ENCODE measurements around the gene AZGP1. TPM values are rescaled to one million over a fixed set of nuclear protein-coding genes. Genes with fewer than 3 reads are reported as not detected.
"Not testable (repeated sequence)": the region's sequence is repeated elsewhere in the genome, so short reads cannot be mapped to it uniquely, and the experiment has no call there.

Gene AZGP1
- total and polyA plus RNA-seq, 2 experiments from 2014 or later, result not detected

- H3K4me1 ChIP-seq (ENCODE audit: low read depth), result no peaks in the 10 kb centered on the region
- H3K27ac ChIP-seq, result no peak overlapping the region
- H3K27me3 ChIP-seq, result peaks cover 3% of the 10 kb centered on the region
- no peaks in the 10 kb centered on the region for H3K9me3 ChIP-seq (ENCODE audit: low read depth)
- no peak overlapping the region for H3K4me3 ChIP-seq
- H3K36me3 ChIP-seq, result no peaks in the 10 kb centered on the region
- no peak for TF ChIP-seq CTCF (IDR thresholded peaks at IDR 0.05; ENCODE audit: low read depth, low read length)
- no peak for DNase-seq (ENCODE audit: low read depth in 1 of 2, low spot score in 1 of 2)
Observed at GRCh38 chr7:99984593-99984992, 8.8 kb upstream of the AZGP1 start.

GRCh38 chr7:99981066-99981465, 5.2 kb upstream of the AZGP1 start:
- H3K36me3 ChIP-seq; H3K9me3 ChIP-seq (ENCODE audit: low read depth); H3K4me1 ChIP-seq (ENCODE audit: low read depth); DNase-seq (ENCODE audit: low read depth in 1 of 2, low spot score in 1 of 2); H3K27me3 ChIP-seq; H3K27ac ChIP-seq; H3K4me3 ChIP-seq: not testable (repeated sequence)

DNA sequence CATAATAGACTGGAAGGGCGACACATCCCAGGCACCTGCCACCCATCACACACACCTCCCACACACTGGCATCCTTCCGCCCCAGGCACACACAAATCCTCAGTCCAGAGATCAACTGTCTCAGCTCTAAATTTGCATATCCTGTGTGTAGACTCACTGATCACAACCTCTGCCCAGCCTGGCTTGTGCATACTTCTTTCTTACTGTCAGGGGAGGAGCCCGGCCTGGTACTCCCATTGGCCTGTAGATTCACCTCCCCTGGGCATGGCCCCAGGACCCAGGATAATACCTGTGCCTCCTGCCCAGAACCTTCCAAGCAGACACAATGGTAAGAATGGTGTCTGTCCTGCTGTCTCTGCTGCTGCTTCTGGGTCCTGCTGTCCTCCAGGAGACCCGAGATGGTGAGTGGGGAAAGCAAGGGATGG, 4.6 kb upstream of the AZGP1 start:
- H3K36me3 ChIP-seq; H3K4me3 ChIP-seq; H3K9me3 ChIP-seq (ENCODE audit: low read depth); H3K4me1 ChIP-seq (ENCODE audit: low read depth); H3K27ac ChIP-seq; H3K27me3 ChIP-seq; DNase-seq (ENCODE audit: low read depth in 1 of 2, low spot score in 1 of 2): not testable (repeated sequence)

- H3K4me3 ChIP-seq; H3K4me1 ChIP-seq (ENCODE audit: low read depth); H3K9me3 ChIP-seq (ENCODE audit: low read depth); H3K36me3 ChIP-seq; H3K27ac ChIP-seq; H3K27me3 ChIP-seq: not testable (repeated sequence)
- peak; percentile 15 to 42 for DNase-seq (ENCODE audit: low read depth in 1 of 2, low spot score in 1 of 2)
- peak; percentile 60 for TF ChIP-seq CTCF (IDR thresholded peaks at IDR 0.05; ENCODE audit: low read depth, low read length)
Observed at GRCh38 chr7:99979814-99980225, 4.0 kb upstream of the AZGP1 start.

- H3K9me3 ChIP-seq (ENCODE audit: low read depth), result no peaks in the 10 kb centered on the region
- no peaks in the 10 kb centered on the region for H3K4me1 ChIP-seq (ENCODE audit: low read depth)
- H3K4me3 ChIP-seq, result no peak overlapping the region
- H3K36me3 ChIP-seq, result no peaks in the 10 kb centered on the region
- no peak for DNase-seq (ENCODE audit: low read depth in 1 of 2, low spot score in 1 of 2)
- no peak overlapping the region for H3K27ac ChIP-seq
- H3K27me3 ChIP-seq, result no peaks in the 10 kb centered on the region
- no peak for TF ChIP-seq CTCF (IDR thresholded peaks at IDR 0.05; ENCODE audit: low read depth, low read length)
Observed at GRCh38 chr7:99976626-99977025, 795 bp upstream of the AZGP1 start.

- Histone ChIP-seq H3K27me3 (no peaks in the 10 kb centered on the region), H3K36me3 (no peaks in the 10 kb centered on the region), H3K9me3 (ENCODE audit: low read depth) (no peaks in the 10 kb centered on the region), H3K4me3 (no peak overlapping the region), H3K27ac (no peak overlapping the region), H3K4me1 (ENCODE audit: low read depth) (no peaks in the 10 kb centered on the region)
- no peak for TF ChIP-seq CTCF (IDR thresholded peaks at IDR 0.05; ENCODE audit: low read depth, low read length)
- no peak for DNase-seq (ENCODE audit: low read depth in 1 of 2, low spot score in 1 of 2)
Observed at GRCh38 chr7:99974681-99975080, 1.1 kb downstream of the AZGP1 start.

DNA sequence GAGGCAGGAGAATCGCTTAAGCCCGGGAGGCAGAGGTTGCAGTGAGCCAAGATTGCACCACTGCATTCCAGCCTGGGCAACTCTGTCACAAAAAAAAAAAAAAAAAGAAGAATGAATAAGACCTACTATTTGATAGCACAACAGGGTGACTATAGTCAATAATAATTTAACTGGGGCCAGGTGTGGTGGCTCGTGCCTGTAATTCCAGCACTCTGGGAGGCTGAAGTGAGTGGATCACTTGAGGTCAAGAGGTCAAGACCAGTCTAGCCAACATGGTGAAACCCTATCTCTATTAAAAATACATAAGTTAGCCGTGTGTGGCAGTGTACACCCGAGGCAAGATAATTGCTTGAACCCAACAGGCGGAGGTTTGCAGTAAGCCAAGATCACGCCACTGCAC, 2.0 kb downstream of the AZGP1 start:
- not testable (repeated sequence) for H3K36me3 ChIP-seq, H3K27me3 ChIP-seq, H3K27ac ChIP-seq

More for the DNA sequence above, 2.0 kb downstream of the AZGP1 start:
- not testable (repeated sequence) for H3K4me3 ChIP-seq; DNase-seq (ENCODE audit: low read depth in 1 of 2, low spot score in 1 of 2); H3K4me1 ChIP-seq (ENCODE audit: low read depth); H3K9me3 ChIP-seq (ENCODE audit: low read depth)

Data from cardiac muscle cell (in vitro differentiated cells and primary cell).